Stimulated activated CD4-positive, alpha-beta T cell treated with anti-CD3 and anti-CD28 coated beads, TNF-alpha, amount 100 ng/mL, for 48 hours (primary cell): ENCODE results near the gene SRRM3.
"Not testable (repeated sequence)": the region's sequence is repeated elsewhere in the genome, so short reads cannot be mapped to it uniquely, and the experiment has no call there.

Source experiments
- DNase-seq, 3 donors: peaks; one replicate each; pipeline ENCODE4 v3.0.0-alpha.2; 2020; ENCODE audit warnings: low read depth in 3 of 3

The SRRM3 gene

GRCh38 chr7:76290847-76291350 is 89.2 kb downstream of the SRRM3 start:
- not testable (repeated sequence) for DNase-seq

- DNase-seq, result peak; percentile 84 to 91 (median 87)
Observed at GRCh38 chr7:76291351-76292212, 89.9 kb downstream of the SRRM3 start.

DNA sequence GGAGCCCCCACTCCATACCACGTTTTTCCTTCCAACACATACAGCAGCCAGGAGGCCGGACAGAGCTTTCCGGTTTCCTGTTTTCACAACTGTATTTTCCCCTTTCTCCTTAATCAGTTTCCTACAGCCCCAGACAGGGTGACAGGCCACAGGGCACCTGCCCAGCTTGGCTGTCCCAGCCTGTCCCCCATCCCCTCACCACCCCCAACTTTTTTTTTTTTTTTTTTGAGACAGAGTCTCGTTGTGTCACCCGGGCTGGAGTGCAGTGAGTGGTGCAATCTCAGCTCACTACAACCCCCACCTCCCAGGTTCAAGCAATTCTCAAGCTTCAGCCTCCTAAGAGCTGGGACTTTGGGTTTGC is 90.5 kb downstream of the SRRM3 start:
- no peak for DNase-seq

- DNase-seq, result not testable (repeated sequence)
Observed at GRCh38 chr7:76292911-76293310, 91.2 kb downstream of the SRRM3 start.

DNA sequence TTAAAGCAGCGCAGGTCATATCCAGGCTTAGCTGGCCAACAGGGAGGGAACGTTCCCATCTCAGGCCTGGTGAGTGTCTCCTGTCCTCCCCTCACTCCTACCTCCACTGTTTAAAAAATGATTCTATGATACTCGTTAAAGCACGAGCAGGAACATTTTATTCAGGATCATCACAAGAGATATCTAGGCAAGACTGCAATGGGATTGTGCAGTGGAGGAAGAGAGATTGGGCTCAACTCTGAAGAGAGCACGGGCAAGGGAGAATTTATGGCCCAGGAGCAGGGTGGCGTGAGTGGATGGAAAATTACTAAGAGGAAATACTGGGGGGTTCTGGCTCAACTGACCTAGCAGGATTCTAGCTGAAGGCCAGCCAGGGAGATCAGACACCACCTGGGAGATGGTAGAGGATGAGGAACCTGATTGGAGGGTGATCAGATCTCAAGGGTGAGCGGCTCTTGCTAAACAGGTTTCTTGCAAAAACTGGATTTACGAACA is 91.8 kb downstream of the SRRM3 start:
- DNase-seq, result no peak

GRCh38 chr7:76294344-76295024 is 92.8 kb downstream of the SRRM3 start:
- no peak for DNase-seq

GRCh38 chr7:76296743-76297740 is 95.3 kb downstream of the SRRM3 start:
- no peak for DNase-seq

- DNase-seq, result no peak
Observed at GRCh38 chr7:76300166-76300731, 98.6 kb downstream of the SRRM3 start.

- no peak for DNase-seq
Observed at GRCh38 chr7:76301000-76301399, 99.3 kb downstream of the SRRM3 start.

- peak in 1 of 3 donors; percentile 31 for DNase-seq
Observed at GRCh38 chr7:76302347-76303201, 100.9 kb downstream of the SRRM3 start, which contains the start of gene HSPB1. Gene HSPB1 (plus strand): TSS chr7:76302673. CDS start chr7:76302713, 40 bp downstream.

GRCh38 chr7:76303202-76304147 is 101.8 kb downstream of the SRRM3 start:
- peak; percentile 48 to 61 (median 59) for DNase-seq

DNA sequence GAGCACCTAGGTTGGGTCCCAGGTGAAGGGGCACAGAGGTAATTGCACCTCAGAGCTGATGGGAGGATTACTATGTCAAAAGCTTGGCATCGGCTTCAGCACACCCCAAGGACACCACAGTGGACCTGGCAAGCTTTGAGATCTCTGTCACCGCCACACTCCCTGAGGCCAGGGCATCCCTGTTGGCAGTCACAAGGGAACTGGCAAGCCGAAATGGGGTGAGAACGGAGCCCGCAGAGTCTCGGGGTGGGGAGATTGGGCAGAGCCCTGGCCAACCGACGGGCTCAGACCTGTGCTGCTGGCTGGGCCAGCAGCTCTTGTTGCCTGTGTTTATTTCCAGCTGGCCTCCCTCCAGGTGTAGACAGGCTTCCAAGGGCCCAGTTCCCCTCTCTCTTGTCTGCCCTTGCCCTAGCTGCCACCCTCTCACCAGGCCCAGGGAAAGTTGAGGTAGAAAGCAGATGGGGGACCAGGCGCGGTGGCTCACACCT is 103.2 kb downstream of the SRRM3 start:
- no peak for DNase-seq

GRCh38 chr7:76308874-76309273 is 107.2 kb downstream of the SRRM3 start:
- not testable (repeated sequence) for DNase-seq

GRCh38 chr7:76309341-76310101 is 107.8 kb downstream of the SRRM3 start:
- not testable (repeated sequence) for DNase-seq

DNA sequence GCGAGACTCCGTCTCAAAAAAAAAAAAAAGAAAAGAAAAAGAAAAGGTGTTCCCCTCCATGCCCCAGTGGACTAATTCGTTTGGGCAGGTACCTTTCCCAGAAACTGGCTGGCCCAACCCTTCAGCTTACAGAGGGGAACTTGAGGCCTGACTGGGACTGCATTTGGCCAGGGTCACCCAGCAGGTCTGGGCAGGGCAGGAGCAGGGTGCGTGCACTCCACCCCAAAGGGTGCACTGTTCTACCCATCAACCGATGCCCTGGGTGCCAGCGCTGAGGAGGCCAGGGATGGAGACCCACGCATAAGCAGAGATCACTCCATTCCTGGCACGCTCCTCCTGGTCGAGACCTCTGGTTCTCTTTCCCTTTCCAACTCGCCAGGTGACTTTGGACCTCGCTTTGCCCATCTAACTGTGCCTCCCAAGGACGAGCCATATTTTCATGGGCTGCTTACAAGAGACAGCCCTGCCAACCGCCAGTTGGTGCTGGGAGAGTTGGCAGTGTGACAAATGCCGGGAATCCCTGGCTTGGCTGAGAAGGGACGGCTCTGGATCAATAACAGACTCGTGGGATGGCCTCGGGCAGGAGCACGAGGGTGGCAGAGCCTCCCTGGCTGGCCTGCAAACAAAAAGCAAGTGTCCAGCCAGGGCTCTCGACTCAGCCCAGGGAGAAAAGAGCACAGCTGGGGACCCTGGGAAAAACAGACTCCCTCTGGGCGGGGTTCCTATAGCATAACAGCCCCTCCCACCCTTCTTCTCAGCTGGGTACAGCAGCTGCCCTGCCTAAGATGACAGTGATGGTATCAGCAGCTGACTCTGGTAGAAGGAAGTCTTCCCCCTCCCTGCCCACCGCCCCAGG is 108.6 kb downstream of the SRRM3 start:
- DNase-seq, result no peak

- not testable (repeated sequence) for DNase-seq
Observed at GRCh38 chr7:76311838-76312237, 110.1 kb downstream of the SRRM3 start.
